ENCODE results near the gene RPL36AL. TPM values are rescaled to one million over a fixed set of nuclear protein-coding genes. Genes with fewer than 3 reads are reported as not detected.

The RPL36AL gene
- total and polyA plus RNA-seq, 10 of the 15 experiments (the other 5 are each of a cell fraction or from before 2014, with no cell fraction given): 222 to 1,379 (median 545) TPM

DNA sequence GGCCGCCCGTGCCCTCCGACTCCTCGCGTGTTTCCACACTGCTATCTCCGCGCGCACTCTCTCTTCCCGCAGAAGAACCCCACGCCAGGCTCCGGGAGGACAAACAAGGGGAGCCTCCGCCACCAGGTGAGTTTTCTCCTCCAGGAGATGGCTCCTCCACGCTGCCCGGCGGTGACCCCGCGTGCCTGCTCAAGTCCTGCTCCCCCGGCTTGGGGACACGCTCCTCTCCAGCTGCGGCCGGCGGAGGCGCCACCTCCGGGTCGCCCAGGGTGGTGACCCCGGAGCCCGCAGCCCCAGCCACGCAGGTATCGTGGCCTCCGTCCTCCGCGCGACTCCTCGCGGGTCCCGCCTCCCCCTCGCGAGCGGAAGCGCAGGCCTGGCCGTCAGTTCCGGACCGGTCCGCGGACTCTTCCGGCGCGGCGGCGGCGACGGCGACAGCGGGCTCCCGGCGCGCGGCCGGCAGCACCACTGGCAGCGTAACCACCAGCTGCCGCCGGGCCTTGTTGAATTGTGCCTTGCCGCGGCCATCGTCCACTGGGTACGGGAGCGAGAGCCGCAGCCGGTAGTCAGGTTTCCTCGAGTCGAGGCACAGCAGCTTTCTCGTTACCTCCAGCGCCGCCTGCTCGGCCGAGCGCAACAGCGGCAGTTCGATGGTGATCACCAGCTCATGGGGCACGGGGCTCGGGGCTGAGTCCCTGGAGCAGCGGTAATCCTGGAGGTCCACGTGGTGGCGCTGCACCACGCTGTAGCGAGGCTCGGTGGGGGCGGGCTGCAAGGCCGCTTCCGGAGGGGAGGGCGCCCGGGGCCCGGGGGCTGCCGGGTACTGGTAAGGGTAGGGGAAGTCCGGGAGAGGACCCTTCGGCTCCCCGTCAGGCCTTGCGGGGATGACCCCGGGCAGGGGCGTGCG lies 13.5 kb upstream of the RPL36AL start:
- ChIA-PET POLR2A (interaction anchor here (0.6 to 8.9 kb wide), 15 partner anchors 12 to 470 kb away, joined by 3 to 122 read pairs (median 5); partner anchors contain the start of genes KLHDC2, MGAT2, NEMF and POLE2), RAD21 (ENCODE audit: unreplicated experiment) (interaction anchor here (0.6 to 6.3 kb wide), 22 partner anchors 11 to 687 kb away, joined by 3 to 82 read pairs (median 4); partner anchors contain the start of genes KLHDC2, LRR1, MGAT2 and NEMF), CTCF (interaction anchor here (0.6 to 2.7 kb wide), 34 partner anchors 10 to 901 kb away, joined by 3 to 17 read pairs (median 3); partner anchors contain the start of genes KLHDC2, LRR1, NEMF and RPL36AL), SMC1A (ENCODE audit: uncharacterized antibody, unreplicated experiment) (interaction anchor here (0.5 to 2.1 kb wide), 14 partner anchors 10 to 471 kb away, joined by 3 to 12 read pairs (median 4); partner anchors contain the start of genes KLHDC1, MGAT2, NEMF and RPL36AL)
- Histone ChIP-seq H2AFZ (ENCODE audit: control insufficient read depth, low read depth, low read length) (peak overlapping the region; percentile 83), H3K27ac (ENCODE audit: control insufficient read depth, insufficient read depth) (peak overlapping the region; percentile 85), H3K4me1 (ENCODE audit: control insufficient read depth, insufficient read depth, low read length) (peaks cover 6% of the 10 kb centered on the region; the same call in 1 of the 2 replicates), H3K4me3 (peak overlapping the region; percentile 99), H3K27me3 (replicated peaks in 1 of 2; ENCODE audit: control insufficient read depth in 2 of 2, insufficient read depth in 2 of 2, low read length in 1 of 2) (no peaks in the 10 kb centered on the region), H3K4me2 (ENCODE audit: control insufficient read depth, insufficient read depth) (peak overlapping the region; percentile 97), H3K9ac (ENCODE audit: control insufficient read depth, insufficient read depth, low read length) (peak overlapping the region; percentile 97), H3K36me3 (ENCODE audit: control insufficient read depth in 2 of 2, insufficient read depth in 2 of 2, low read length in 1 of 2) (peaks cover 0 to 7% of the 10 kb centered on the region in 2 experiments; a peak in 2 of 4 replicates), H3K79me2 (ENCODE audit: control insufficient read depth, insufficient read depth, low read length) (peaks cover 86% of the 10 kb centered on the region), H4K20me1 (ENCODE audit: control insufficient read depth, insufficient read depth) (no peaks in the 10 kb centered on the region), H3K9me3 (replicated peaks; ENCODE audit: control insufficient read depth, insufficient read depth, low read length) (no peaks in the 10 kb centered on the region; the same call in 2 of the 3 replicates)
- in situ Hi-C loops (cut with MboI): loop anchor here (10.0 kb wide), 1 partner anchor 481 kb away; the partner anchor contains the start of gene VCPKMT
- DNase-seq (ENCODE audit: low read depth, low spot score): peak; percentile 78
- FAIRE-seq: no peak
- WGBS (ENCODE audit: insufficient coverage, insufficient replicate concordance, low lambda C conversion rate, missing lambda C conversion rate): 1% methylated on average over 87 of the region's 101 CpGs
- peak; percentile 82 for ATAC-seq
- intact Hi-C loops (cut with micrococcal nuclease; ENCODE audit: unreplicated experiment): loop anchor here (1.0 to 5.0 kb wide), 8 partner anchors 37 to 898 kb away; partner anchors contain the start of genes KLHDC2, MAP4K5, NEMF and POLE2
- BruUV-seq (replicated peaks): no TSS peak
- no peak for TF ChIP-seq TCF7 (IDR thresholded peaks at IDR 0.05; ENCODE audit: borderline replicate concordance)
- TF ChIP-seq SMC3 (IDR thresholded peaks at IDR 0.05; ENCODE audit: borderline replicate concordance, low read length): peak; percentile 66
- peak; percentile 48 for TF ChIP-seq CBFB (IDR thresholded peaks at IDR 0.05; ENCODE audit: low read depth)
- no peak; the same call in 1 of the 2 replicates for TF ChIP-seq HCFC1 (IDR thresholded peaks at IDR 0.05; ENCODE audit: low read length)
- TF ChIP-seq, protein P1, sequence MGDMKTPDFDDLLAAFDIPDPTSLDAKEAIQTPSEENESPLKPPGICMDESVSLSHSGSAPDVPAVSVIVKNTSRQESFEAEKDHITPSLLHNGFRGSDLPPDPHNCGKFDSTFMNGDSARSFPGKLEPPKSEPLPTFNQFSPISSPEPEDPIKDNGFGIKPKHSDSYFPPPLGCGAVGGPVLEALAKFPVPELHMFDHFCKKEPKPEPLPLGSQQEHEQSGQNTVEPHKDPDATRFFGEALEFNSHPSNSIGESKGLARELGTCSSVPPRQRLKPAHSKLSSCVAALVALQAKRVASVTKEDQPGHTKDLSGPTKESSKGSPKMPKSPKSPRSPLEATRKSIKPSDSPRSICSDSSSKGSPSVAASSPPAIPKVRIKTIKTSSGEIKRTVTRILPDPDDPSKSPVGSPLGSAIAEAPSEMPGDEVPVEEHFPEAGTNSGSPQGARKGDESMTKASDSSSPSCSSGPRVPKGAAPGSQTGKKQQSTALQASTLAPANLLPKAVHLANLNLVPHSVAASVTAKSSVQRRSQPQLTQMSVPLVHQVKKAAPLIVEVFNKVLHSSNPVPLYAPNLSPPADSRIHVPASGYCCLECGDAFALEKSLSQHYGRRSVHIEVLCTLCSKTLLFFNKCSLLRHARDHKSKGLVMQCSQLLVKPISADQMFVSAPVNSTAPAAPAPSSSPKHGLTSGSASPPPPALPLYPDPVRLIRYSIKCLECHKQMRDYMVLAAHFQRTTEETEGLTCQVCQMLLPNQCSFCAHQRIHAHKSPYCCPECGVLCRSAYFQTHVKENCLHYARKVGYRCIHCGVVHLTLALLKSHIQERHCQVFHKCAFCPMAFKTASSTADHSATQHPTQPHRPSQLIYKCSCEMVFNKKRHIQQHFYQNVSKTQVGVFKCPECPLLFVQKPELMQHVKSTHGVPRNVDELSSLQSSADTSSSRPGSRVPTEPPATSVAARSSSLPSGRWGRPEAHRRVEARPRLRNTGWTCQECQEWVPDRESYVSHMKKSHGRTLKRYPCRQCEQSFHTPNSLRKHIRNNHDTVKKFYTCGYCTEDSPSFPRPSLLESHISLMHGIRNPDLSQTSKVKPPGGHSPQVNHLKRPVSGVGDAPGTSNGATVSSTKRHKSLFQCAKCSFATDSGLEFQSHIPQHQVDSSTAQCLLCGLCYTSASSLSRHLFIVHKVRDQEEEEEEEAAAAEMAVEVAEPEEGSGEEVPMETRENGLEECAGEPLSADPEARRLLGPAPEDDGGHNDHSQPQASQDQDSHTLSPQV (IDR thresholded peaks at IDR 0.05): 0 out of 2 replicates have a peak, but pooled peaks have one; percentile 7
- TF ChIP-seq IRF4 (IDR thresholded peaks at IDR 0.05; ENCODE audit: low read depth, low read length): no peak
- peak; percentile 42 for TF ChIP-seq MYC (IDR thresholded peaks at IDR 0.05; ENCODE audit: insufficient read depth, insufficient read length, insufficient replicate concordance, low read length, severe bottlenecking)
- TF ChIP-seq RFX5 (IDR thresholded peaks at IDR 0.05; ENCODE audit: low read depth, low read length): no peak
- no peak; the same call in 1 of the 2 replicates for TF ChIP-seq IKZF1 (conservative IDR thresholded peaks at IDR 0.05)
- TF ChIP-seq SPI1 (IDR thresholded peaks at IDR 0.05; ENCODE audit: borderline replicate concordance, insufficient read depth, low read depth, low read length): peak; percentile 25; the same call in 1 of the 2 replicates
- no peak; a peak in 1 of 4 replicates for TF ChIP-seq ETV6 (conservative IDR thresholded peaks at IDR 0.05 in 1 of 2, IDR thresholded peaks at IDR 0.05 in 1 of 2; ENCODE audit: borderline replicate concordance in 1 of 2, low read depth in 1 of 2)
- peak; percentile 74; the same call in 1 of the 2 replicates for TF ChIP-seq ZBED1 (IDR thresholded peaks at IDR 0.05; ENCODE audit: borderline replicate concordance)
- TF ChIP-seq JUNB (IDR thresholded peaks at IDR 0.05): no peak
- TF ChIP-seq HDAC6 (IDR thresholded peaks at IDR 0.05; ENCODE audit: unreplicated experiment): peak; percentile 32
- TF ChIP-seq PKNOX1 (IDR thresholded peaks at IDR 0.05): no peak
- peak; percentile 86; the same call in 1 of the 2 replicates for TF ChIP-seq CHD1 (IDR thresholded peaks at IDR 0.05; ENCODE audit: low read depth, low read length)
- TF ChIP-seq NR2C1 (IDR thresholded peaks at IDR 0.05): peak; percentile 63
